Stimulated activated naive CD8-positive, alpha-beta T cell treated with anti-CD3 and anti-CD28 coated beads, Interleukin-15, amount 100 ng/mL, for 72 hours (primary cell): Measurements from ENCODE around the gene FBLN2.
"Not testable (repeated sequence)": the region's sequence is repeated elsewhere in the genome, so short reads cannot be mapped to it uniquely, and the experiment has no call there.

Experiments
- ATAC-seq: fragments of 150-1000 bp; cut with Tn5 transposase; 2 replicates; pipeline ENCODE4 v1.10.0; 2021; ENCODE audit warnings: mild to moderate bottlenecking, moderate library complexity
- DNase-seq, 2 donors: peaks; one replicate each; pipeline ENCODE4 v3.0.0; 2021 to 2022
- H3K27ac Mint-ChIP-seq, 2 donors: one replicate each; pipeline ENCODE4 v1.8.0; 2022; ENCODE audit warnings: mild to moderate bottlenecking in 2 of 2, mixed read lengths in 2 of 2, moderate library complexity in 2 of 2
- H3K27me3 Mint-ChIP-seq: one replicate; pipeline ENCODE4 v1.8.0; 2022; ENCODE audit warnings: mixed read lengths
- H3K4me1 Mint-ChIP-seq: one replicate; pipeline ENCODE4 v1.8.0; 2022; ENCODE audit warnings: mild to moderate bottlenecking, mixed read lengths
- H3K4me3 Mint-ChIP-seq, 2 donors: one replicate each; pipeline ENCODE4 v1.8.0; 2022; ENCODE audit warnings: mild to moderate bottlenecking in 2 of 2, mixed read lengths in 2 of 2, moderate library complexity in 1 of 2
- H3K9me3 Mint-ChIP-seq, 2 donors: one replicate each; pipeline ENCODE4 v1.8.0; 2022; ENCODE audit warnings: mixed read lengths in 2 of 2

The FBLN2 gene

DNA sequence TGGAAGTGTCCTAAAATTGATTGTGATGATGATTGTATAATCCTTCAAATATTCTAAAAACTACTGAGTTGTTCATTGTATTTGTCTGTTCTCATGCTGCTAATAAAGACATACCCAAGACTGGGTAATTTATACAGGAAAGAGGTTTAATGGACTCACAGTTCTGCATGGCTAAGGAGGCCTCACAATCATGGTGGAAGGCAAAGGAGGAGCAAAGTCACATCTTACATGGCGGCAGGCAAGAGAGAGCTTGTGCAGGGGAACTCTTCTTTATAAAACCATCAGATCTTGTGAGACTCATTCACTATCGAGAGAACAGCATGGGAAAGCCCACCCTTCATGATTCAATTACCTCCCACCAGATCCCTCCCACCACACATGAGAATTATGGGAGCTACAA lies 27.2 kb upstream of the FBLN2 start:
- not testable (repeated sequence) for H3K4me3 Mint-ChIP-seq, DNase-seq, H3K27me3 Mint-ChIP-seq, H3K27ac Mint-ChIP-seq, H3K9me3 Mint-ChIP-seq, ATAC-seq, H3K4me1 Mint-ChIP-seq

DNA sequence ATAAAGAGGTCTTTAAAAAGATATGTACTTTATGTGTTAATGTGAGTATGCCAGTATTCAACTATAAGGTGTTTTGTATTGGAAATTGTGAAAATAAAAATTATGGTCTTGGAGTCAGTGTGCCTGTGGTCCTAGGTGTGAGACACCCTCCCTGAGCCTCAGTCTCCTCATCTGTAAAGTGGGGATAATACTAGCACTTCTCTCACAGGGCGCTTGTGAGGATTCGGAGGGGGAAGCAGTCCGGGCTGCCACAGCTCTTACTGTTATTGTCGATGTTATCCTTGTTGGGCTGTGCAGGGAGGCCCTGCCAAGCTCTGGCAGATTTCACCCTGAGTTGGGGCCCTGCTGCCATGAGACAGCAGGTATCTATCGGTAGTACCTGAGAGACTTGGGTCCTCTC lies 26.7 kb upstream of the FBLN2 start:
- Mint-ChIP-seq H3K4me1 (no peaks in the 10 kb centered on the region), H3K27me3 (no peaks in the 10 kb centered on the region), H3K27ac (no peak overlapping the region), H3K9me3 (peaks cover 9% of the 10 kb centered on the region in 2 donors), H3K4me3 (no peak overlapping the region)
- DNase-seq (no peak), ATAC-seq (no peak)

DNA sequence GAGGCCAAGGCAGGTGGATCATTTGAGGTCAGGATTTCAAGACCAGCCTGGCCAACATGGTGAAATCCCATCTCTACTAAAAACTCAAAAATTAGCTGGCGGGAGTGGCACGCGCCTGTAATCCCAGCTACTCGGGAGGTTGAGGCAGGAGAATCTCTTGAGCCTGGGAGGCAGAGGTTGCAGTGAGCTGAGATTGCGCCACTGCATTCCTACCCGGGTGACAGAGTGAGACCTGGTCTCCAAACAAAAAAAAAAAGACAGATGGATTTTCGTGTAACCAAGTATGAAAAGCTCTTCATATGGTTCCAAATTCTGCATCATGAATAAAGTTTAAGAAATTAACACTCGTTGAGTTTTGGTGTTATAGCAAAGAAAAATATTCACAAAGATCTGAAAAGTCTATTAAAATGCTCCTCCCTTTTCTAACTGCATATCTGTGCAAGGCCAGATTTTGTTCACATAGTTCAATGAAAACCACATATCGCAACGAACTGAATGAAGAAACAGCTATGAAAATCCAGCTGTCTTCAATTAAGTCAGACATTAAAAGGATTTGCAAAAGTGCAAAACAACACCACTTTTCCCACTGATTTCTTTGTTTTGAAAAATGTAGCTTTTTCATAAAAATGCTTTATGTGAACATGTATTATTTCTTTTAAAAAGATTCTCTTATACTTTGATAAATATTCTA lies 23.8 kb upstream of the FBLN2 start:
- no peak for DNase-seq
- Mint-ChIP-seq H3K27me3 (no peaks in the 10 kb centered on the region), H3K9me3 (peaks cover 9% of the 10 kb centered on the region in 2 donors), H3K4me3 (no peak overlapping the region), H3K27ac (no peak overlapping the region), H3K4me1 (no peaks in the 10 kb centered on the region)
- ATAC-seq, result no peak

DNA sequence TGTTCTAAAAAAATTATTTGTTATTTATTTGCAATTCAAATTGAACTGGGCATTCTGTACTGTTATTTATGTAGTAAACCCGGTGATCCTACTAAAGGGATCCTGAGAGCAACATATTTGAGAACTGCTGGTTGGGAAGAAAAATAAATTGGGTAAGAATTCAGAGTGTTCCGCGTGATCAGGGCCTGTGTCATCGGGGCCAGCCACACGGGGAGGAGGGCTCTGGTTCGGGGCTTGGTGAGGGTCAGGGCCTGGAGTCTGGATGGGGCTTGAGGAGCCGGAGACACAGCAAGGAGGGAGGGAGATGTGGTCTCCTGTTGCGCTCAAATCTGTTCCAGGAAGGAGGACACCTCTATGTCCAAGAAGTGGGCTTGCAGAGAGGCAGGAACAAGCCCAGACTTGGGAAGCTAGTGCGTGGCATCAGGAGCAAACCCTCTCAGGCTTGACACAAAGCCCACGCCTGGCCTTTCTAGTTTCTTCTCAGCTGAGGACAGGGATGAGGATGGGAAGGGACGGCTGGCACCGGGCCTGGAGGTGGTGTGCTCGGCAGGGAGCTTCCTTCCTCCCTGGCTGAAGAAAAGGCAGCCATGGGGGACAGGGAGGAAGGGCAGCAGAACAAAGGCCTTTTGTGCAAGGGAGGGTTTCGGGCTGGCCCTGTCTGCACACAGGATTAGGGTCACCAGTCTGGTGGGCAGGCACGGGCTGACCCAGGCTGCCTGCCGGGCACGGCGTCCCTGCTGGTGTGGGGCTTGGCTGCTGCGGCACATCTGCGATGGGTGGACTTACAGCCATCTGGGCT lies 22.9 kb upstream of the FBLN2 start:
- Mint-ChIP-seq H3K27me3 (no peaks in the 10 kb centered on the region), H3K4me3 (no peak overlapping the region), H3K4me1 (no peaks in the 10 kb centered on the region), H3K9me3 (peaks cover 9% of the 10 kb centered on the region in 2 donors), H3K27ac (peak overlapping the region; percentile 2 to 15)
- ATAC-seq (no peak), DNase-seq (no peak)

DNA sequence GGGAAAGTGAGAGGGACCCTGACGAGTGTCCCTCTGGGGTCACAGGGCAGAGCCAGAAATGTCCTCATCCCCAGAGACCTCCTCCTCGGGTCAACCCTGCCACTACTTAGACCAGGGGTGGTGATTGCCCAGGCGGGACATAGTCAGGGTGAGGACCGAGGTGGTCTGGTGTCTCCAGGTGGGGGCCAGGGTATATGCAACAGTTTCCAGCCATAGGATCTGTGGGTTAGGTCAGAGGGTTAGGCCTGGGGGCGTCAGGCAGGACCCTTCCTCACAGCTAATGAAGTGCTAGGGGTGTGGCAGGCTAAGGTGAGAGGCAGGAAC lies 22.3 kb upstream of the FBLN2 start:
- H3K4me3 Mint-ChIP-seq, result no peak overlapping the region
- no peak overlapping the region for H3K27ac Mint-ChIP-seq
- DNase-seq, result no peak
- no peak for ATAC-seq
- no peaks in the 10 kb centered on the region for H3K27me3 Mint-ChIP-seq
- H3K9me3 Mint-ChIP-seq, result peaks cover 5 to 9% of the 10 kb centered on the region in 2 donors
- H3K4me1 Mint-ChIP-seq, result no peaks in the 10 kb centered on the region

DNA sequence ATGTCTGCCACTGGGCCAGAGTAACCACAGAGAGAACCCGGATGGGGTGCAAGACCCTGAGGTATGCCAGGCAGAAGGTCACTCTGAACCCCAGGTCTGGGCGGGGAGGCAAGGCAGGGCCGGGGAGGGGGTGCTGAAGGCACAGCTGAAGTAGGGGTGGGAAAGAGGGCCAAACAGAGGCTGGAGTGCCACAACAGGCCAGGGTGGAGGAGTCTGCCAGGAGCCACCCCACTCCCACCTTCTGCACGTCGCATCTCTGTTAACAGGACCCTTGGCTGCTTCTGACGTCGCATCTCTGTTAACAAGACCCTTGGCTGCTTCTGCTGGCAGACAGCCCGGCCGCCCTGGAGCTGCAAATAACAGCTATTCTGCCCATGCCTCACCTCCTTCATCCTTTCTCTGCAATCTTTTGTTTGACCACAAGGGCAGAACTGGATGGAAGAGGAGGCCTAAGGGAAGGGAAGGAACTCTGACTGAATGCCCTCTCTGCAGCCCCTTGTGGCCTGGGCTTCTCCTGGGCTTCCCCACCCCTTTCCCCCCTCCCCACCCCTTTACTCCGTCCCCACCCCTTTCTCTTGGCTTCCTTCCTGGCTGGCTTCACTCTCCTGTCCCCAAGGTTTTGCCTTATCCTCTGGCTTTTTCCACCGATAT lies 20.6 kb upstream of the FBLN2 start:
- no peaks in the 10 kb centered on the region for H3K4me1 Mint-ChIP-seq

DNA sequence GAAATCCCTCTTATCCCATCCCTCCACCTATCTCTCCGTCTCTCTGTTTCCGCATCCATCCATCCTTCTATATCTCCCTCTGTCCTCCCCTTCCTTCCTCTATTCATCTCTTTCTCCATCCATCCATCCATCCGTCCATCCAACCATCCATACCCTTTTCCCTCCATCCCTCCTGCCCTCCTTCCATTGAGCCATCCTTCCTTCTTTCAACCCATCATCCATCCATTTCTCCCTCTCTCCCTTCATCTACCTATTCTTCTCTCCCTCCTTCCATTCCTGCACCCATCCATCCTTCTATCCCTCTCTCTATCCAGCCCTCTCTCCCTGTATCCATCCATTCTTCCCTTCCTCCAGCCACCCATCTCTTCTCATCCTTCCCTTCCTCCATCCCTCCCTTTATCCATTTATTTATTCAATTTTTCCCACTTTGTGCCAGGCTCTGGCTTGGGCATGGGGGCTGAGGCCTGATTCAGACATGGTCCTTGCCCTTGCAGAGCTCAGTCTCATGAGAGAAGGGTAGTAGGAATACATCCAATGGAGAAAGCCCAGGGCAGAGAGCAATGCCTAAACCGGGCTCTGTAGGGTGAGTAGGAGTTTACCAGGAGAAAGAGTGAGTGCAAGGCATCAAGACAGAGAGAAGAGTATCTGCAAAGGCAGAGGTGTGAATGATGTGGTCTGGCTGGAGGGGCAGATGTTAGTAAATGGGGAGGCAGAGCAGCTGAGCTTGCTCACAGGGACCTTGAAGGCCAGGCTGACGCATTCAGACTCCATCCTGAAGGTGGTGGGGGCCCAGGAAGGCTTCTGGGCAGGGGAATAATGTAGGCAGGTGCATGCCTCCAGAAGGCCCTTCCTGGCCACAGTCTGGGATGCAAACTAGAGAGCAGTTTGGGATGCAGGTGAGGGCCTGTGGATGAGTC lies 19.5 kb upstream of the FBLN2 start:
- no peaks in the 10 kb centered on the region for H3K4me1 Mint-ChIP-seq
- H3K9me3 Mint-ChIP-seq, result no peaks in the 10 kb centered on the region
- DNase-seq, result no peak
- no peaks in the 10 kb centered on the region for H3K27me3 Mint-ChIP-seq
- no peak overlapping the region for H3K4me3 Mint-ChIP-seq
- H3K27ac Mint-ChIP-seq, result peak overlapping the region in 1 of 2 donors; percentile 55
- ATAC-seq, result no peak

More for the DNA sequence above, 20.6 kb upstream of the FBLN2 start:
- H3K27ac Mint-ChIP-seq, result no peak overlapping the region
- DNase-seq (no peak), ATAC-seq (peak; percentile 23)
- H3K9me3 Mint-ChIP-seq, result no peaks in the 10 kb centered on the region
- no peaks in the 10 kb centered on the region for H3K27me3 Mint-ChIP-seq
- no peak overlapping the region for H3K4me3 Mint-ChIP-seq

DNA sequence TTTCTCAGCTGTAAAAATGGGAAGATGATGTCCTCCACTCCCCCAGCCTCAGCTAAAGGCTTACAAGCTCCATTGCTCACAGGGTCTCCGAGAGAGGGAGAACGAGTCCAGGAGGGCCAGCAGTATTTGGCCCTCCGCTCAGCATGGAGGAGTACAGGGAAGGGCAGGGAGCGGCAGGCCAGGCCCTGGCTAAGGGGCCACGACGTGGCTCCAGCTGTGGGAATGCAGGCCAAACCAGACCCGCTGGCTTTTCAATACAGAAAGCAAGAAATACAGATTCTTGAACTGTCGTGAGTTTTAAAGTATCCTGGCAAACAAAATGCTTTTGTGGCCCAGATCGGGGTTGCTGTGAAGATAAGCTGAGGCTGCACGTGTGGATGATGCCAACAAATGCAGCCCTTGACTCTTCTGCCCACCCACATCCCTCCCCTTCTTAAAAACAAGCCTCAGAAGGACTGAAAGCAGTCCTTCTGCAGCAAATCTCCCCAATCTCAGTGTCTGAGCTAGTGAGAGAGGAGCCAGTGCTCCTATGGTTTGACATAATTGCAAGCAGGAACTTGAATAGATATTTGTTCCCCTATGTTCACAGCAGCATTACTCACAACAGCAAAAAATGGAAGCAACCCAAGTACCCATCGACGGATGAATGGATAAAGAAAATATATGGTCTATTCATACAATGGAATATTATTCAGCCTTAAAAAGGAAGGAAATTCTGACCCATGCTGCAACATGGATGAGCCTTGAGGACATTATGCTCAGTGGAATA lies 18.5 kb upstream of the FBLN2 start:
- H3K27ac Mint-ChIP-seq, result no peak overlapping the region
- DNase-seq (no peak), ATAC-seq (no peak)
- peaks cover 6% of the 10 kb centered on the region for H3K27me3 Mint-ChIP-seq
- no peaks in the 10 kb centered on the region for H3K9me3 Mint-ChIP-seq
- no peak overlapping the region for H3K4me3 Mint-ChIP-seq
- no peaks in the 10 kb centered on the region for H3K4me1 Mint-ChIP-seq

DNA sequence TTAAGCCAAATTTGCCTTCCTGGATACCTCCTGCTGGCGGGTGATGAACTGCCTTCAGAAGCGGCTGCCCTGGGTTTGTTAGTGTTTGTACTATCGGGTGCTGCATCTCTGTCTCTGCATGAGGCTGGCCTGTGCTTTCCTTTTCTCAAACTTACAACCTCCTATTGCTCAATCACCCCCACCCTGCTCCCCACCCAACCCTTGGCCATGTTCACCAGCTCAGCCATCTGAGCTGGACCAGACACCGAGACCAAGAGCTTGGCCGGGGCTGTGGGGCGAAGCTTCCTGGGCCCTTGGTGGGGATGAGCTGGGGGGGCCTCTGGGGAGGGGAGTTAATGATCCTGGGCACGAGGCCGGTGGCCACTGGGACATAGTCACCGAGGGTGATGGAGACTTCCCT lies 16.8 kb upstream of the FBLN2 start:
- no peak overlapping the region for H3K4me3 Mint-ChIP-seq
- ATAC-seq, result no peak
- H3K27me3 Mint-ChIP-seq, result peaks cover 20% of the 10 kb centered on the region
- no peaks in the 10 kb centered on the region for H3K9me3 Mint-ChIP-seq
- H3K4me1 Mint-ChIP-seq, result peaks cover 8% of the 10 kb centered on the region
- DNase-seq, result no peak
- H3K27ac Mint-ChIP-seq, result no peak overlapping the region

DNA sequence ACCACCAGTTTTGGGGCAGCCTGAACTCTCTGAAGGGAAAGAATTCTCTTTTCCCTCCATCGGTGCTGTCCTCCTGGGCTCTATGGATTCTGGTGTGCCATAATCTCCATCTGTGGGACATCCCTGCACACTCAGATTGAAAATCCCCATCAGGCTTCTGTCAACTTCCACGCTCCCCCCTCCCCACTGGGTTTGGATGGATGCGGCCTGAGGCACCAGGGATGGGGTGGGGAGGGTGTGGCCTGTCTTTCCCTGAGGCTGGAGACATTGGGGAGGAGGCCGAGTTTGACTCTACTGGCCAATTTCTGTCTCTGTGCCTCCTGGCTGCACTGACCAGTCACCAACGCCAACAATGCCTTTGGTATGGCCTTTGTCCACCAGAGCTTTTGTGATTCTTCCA lies 16.3 kb upstream of the FBLN2 start:
- ATAC-seq (no peak), DNase-seq (no peak)
- Mint-ChIP-seq H3K27me3 (peaks cover 26% of the 10 kb centered on the region), H3K4me3 (no peak overlapping the region), H3K4me1 (peaks cover 9% of the 10 kb centered on the region), H3K27ac (no peak overlapping the region), H3K9me3 (no peaks in the 10 kb centered on the region)

DNA sequence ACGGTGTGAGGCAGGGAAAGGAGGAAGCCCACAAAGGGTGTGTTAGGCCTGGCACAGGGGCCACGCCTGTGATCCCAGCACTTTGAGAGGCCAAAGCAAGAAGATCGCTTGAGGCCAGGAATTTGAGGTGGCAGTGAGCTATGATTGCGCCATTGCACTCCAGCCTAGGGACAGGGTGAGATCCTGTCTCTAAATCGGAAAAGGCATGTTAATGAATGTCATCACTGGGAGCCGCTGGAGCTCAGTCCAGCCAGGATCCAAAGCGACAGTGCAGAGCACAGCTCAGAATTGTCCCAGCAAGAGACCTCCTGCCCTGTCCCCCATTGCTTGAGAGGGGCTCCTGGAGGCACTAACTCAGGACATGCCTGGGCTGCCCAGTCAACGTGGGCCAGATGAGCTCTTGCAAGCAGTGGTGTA lies 15.0 kb upstream of the FBLN2 start:
- Mint-ChIP-seq H3K4me1 (peaks cover 9% of the 10 kb centered on the region), H3K27me3 (peaks cover 36% of the 10 kb centered on the region), H3K9me3 (no peaks in the 10 kb centered on the region), H3K4me3 (no peak overlapping the region), H3K27ac (no peak overlapping the region)
- DNase-seq, result no peak
- ATAC-seq, result no peak

DNA sequence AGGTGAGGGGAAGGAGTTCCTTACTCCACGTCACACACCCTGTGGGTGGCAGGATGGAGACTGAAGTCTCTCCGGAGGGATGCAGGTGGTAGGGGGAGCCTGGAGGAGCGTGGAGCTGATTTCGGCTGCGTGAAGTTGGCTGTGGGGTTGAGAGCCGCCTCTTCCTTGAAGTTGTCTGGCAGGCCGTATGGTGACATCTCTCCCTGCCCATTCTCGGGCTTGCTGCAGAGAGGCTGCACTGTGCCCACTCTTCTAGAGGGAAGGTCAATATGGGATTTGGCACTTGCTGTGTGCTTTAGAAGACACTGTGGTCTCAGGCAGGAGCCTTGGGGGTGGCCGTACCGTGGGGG lies 13.4 kb upstream of the FBLN2 start:
- peaks cover 40% of the 10 kb centered on the region for H3K27me3 Mint-ChIP-seq

DNA sequence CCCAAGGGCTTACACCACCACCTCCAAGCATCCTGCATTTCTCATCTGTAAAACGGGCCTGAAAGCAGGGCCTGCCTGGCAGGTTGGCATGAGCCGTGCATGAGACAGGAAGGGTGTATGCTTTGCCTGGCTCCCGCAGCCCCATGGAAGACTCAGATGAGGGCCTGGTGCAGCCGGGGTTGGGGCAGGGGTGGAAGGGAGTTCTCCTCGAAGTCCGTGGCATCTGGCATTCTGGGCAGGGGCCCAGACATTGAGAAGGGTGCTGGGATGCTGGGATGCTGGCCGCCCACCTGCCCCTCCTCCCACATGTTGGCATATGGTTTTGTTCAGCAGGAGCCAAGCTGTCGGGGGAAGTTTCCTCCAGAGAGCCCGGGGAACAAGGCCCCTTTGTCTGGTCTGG lies 13.0 kb upstream of the FBLN2 start:
- no peak overlapping the region for H3K4me3 Mint-ChIP-seq
- peaks cover 2 to 4% of the 10 kb centered on the region in 2 donors for H3K9me3 Mint-ChIP-seq

More for the DNA sequence above, 13.4 kb upstream of the FBLN2 start:
- H3K27ac Mint-ChIP-seq, result no peak overlapping the region
- no peak overlapping the region for H3K4me3 Mint-ChIP-seq
- DNase-seq (no peak), ATAC-seq (no peak)
- peaks cover 9% of the 10 kb centered on the region for H3K4me1 Mint-ChIP-seq
- H3K9me3 Mint-ChIP-seq, result no peaks in the 10 kb centered on the region

DNA sequence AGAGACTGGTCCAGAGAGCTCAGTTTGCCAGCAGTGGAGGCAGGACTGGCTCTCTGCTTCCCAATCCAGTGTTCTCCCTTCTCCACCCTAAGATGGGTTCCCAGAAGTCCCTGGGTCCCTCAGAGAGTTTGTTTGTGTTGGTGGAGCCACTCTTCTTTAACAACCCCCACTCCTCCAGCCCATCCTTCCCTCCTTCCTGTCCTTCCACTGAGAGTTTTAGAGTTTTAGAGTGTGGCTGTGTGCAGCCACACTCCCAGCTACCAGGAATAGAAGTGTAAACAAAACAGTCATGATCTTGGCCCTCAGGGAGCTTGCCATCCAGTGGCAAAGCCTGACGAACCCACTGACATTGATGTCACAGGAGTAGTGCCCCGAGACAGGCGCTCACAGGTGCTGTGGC lies 12.5 kb upstream of the FBLN2 start:
- Mint-ChIP-seq H3K4me1 (peaks cover 9% of the 10 kb centered on the region), H3K4me3 (peak overlapping the region in 1 of 2 donors; percentile 43)

More for the DNA sequence above, 13.0 kb upstream of the FBLN2 start:
- DNase-seq (no peak), ATAC-seq (no peak)
- H3K27ac Mint-ChIP-seq, result peak overlapping the region in 1 of 2 donors; percentile 44
- peaks cover 9% of the 10 kb centered on the region for H3K4me1 Mint-ChIP-seq
- H3K27me3 Mint-ChIP-seq, result peaks cover 44% of the 10 kb centered on the region

DNA sequence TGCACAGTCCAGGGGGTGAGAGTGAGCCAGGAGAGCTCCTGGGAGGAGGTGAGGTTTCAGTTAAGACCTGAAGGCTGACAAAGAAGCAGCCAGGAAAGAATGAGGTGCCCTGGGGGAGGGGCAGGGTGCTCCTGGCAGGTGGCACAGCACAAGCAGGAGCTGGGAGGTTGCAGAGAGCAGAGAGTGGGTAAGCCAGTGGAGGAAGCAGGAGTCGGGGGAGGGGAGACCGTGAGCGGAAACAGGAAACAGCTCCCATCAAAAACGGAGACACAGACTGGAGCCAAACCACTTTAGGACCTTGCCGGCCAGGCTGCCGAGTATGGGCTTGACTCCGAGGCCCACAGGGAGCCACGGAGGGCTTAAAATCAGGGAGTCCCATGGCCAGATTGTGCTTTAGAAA lies 12.1 kb upstream of the FBLN2 start:
- H3K4me3 Mint-ChIP-seq, result peak overlapping the region in 1 of 2 donors; percentile 43
- H3K9me3 Mint-ChIP-seq, result peaks cover 6 to 11% of the 10 kb centered on the region in 2 donors
- peaks cover 48% of the 10 kb centered on the region for H3K27me3 Mint-ChIP-seq
- no peak overlapping the region for H3K27ac Mint-ChIP-seq
- no peak for ATAC-seq
- DNase-seq, result no peak
- peaks cover 9% of the 10 kb centered on the region for H3K4me1 Mint-ChIP-seq

More for the DNA sequence above, 12.5 kb upstream of the FBLN2 start:
- peaks cover 48% of the 10 kb centered on the region for H3K27me3 Mint-ChIP-seq
- DNase-seq, result no peak
- peaks cover 6 to 9% of the 10 kb centered on the region in 2 donors for H3K9me3 Mint-ChIP-seq
- no peak for ATAC-seq
- H3K27ac Mint-ChIP-seq, result peak overlapping the region in 1 of 2 donors; percentile 2
